HepG2 (cell line): Measurements from ENCODE around the gene CISD3. TPM values are rescaled to one million over a fixed set of nuclear protein-coding genes. Genes with fewer than 3 reads are reported as not detected.

Source experiments
- AFF4 ChIP-seq: sonication (generic); formaldehyde crosslinking; IDR thresholded peaks from 2 replicates; pipeline ENCODE4 v1.4.0; 2020; ENCODE audit warnings: missing genetic modification reagents
- AKAP8 ChIP-seq: sonication (generic); formaldehyde crosslinking; IDR thresholded peaks from 2 replicates; pipeline ENCODE4 v1.5.1; 2020; ENCODE audit warnings: mild to moderate bottlenecking, missing genetic modification reagents
- ARID2 ChIP-seq: sonication (generic); formaldehyde crosslinking; IDR thresholded peaks from 2 replicates; pipeline ENCODE4 v1.8.1; 2022; ENCODE audit warnings: mild to moderate bottlenecking, missing genetic modification reagents, borderline replicate concordance
- FOXK2 ChIP-seq: fragments of 450-650 bp; IDR thresholded peaks from 2 replicates; pipeline ENCODE4 v1.6.1; 2016
- GPN1 ChIP-seq: sonication (generic); formaldehyde crosslinking; IDR thresholded peaks from 2 replicates; pipeline ENCODE4 v1.5.1; 2020; ENCODE audit warnings: missing genetic modification reagents, borderline replicate concordance
- HDAC6 ChIP-seq: fragments of 200-600 bp; sonication (generic); IDR thresholded peaks from 2 replicates; pipeline ENCODE4 v1.7.0; 2017; ENCODE audit warnings: mild to moderate bottlenecking, antibody characterized with exemption, low read length, low read depth
- KLF9 ChIP-seq: IDR thresholded peaks from 2 replicates; pipeline ENCODE4 v1.6.1; 2016; ENCODE audit warnings: low read depth
- MEIS2 ChIP-seq: sonication (generic); formaldehyde crosslinking; IDR thresholded peaks from 2 replicates; pipeline ENCODE4 v1.9.0; 2021; ENCODE audit warnings: mild to moderate bottlenecking, missing genetic modification reagents
- NAIF1 ChIP-seq: sonication (generic); formaldehyde crosslinking; IDR thresholded peaks from 2 replicates; pipeline ENCODE4 v1.5.0; 2020; ENCODE audit warnings: mild to moderate bottlenecking, missing genetic modification reagents, borderline replicate concordance
- ONECUT2 ChIP-seq: sonication (generic); formaldehyde crosslinking; IDR thresholded peaks from 2 replicates; pipeline ENCODE4 v1.4.0; 2020; ENCODE audit warnings: missing genetic modification reagents
- PRPF4 ChIP-seq: fragments of 200-400 bp; formaldehyde crosslinking; IDR thresholded peaks from 2 replicates; pipeline ENCODE4 v1.6.1; 2016; ENCODE audit warnings: low read length, low read depth; ENCODE audit not compliant: poor library complexity, severe bottlenecking
- RFX1 ChIP-seq: fragments of 450-650 bp; IDR thresholded peaks from 2 replicates; pipeline ENCODE4 v1.6.1; 2017
- SALL1 ChIP-seq: sonication (generic); formaldehyde crosslinking; IDR thresholded peaks from 2 replicates; pipeline ENCODE4 v1.8.0; 2022; ENCODE audit warnings: mild to moderate bottlenecking, missing genetic modification reagents
- SKI ChIP-seq: fragments of 450-650 bp; IDR thresholded peaks from one replicate; pipeline ENCODE4 v1.6.1; 2018; ENCODE audit warnings: mild to moderate bottlenecking; ENCODE audit not compliant: partially characterized antibody
- TFDP1 ChIP-seq: IDR thresholded peaks from 2 replicates; pipeline ENCODE4 v1.6.1; 2016; ENCODE audit warnings: missing compliant biosample characterization, missing genetic modification reagents, borderline replicate concordance
- TP53 ChIP-seq: sonication (generic); formaldehyde crosslinking; conservative IDR thresholded peaks from 2 replicates; pipeline ENCODE4 v1.4.0; 2020; ENCODE audit warnings: missing genetic modification reagents
- ZNF205 ChIP-seq: IDR thresholded peaks from 2 replicates; pipeline ENCODE4 v1.6.1; 2018; ENCODE audit warnings: missing biosample characterization, missing genetic modification reagents
- ZNF572 ChIP-seq: sonication (generic); formaldehyde crosslinking; IDR thresholded peaks from 2 replicates; pipeline ENCODE4 v1.5.1; 2020; ENCODE audit warnings: mild to moderate bottlenecking, missing genetic modification reagents
- ZNF709 ChIP-seq: sonication (generic); formaldehyde crosslinking; IDR thresholded peaks from 2 replicates; pipeline ENCODE4 v1.5.0; 2020; ENCODE audit warnings: mild to moderate bottlenecking, missing genetic modification reagents
- ZNF883 ChIP-seq: sonication (generic); formaldehyde crosslinking; IDR thresholded peaks from 2 replicates; pipeline ENCODE4 v1.5.1; 2020; ENCODE audit warnings: mild to moderate bottlenecking, missing genetic modification reagents; ENCODE audit errors: not compliant biosample characterization
- ZSCAN9 ChIP-seq: IDR thresholded peaks from 2 replicates; pipeline ENCODE4 v1.6.1; 2016; ENCODE audit warnings: borderline replicate concordance
- polyA plus RNA-seq, 8 experiments: library from polyadenylated mRNA; depleted of rRNA in 3 of 8; stranded (reverse) in 7 of 8; unstranded in 1 of 8; fragments of >200 nt; fragmentation: Illumina TruSeq in 4 of 8; extraction: Trizol in 4 of 8; gene quantifications; 2 replicates each; pipeline versions ENCODE4 v1.2.1 to v1.2.3, GENCODE V29; 2011 to 2016; ENCODE audit warnings: low read depth in 4 of 8, missing spikeins in 1 of 8, mixed read lengths in 1 of 8; ENCODE audit not compliant: insufficient read depth in 1 of 8
- total RNA-seq, 5 experiments: library from RNA; depleted of rRNA; stranded (reverse); fragments of >200 nt; fragmentation: Illumina TruSeq; extraction: Trizol; gene quantifications; 2 replicates each; pipeline ENCODE4 v1.2.3, GENCODE V29; 2016; ENCODE audit warnings: low read depth in 1 of 5
- TF ChIP-seq, protein P1 (sequence below): sonication (generic); formaldehyde crosslinking; IDR thresholded peaks from 2 replicates; pipeline ENCODE4 v1.4.0; 2020; ENCODE audit warnings: missing genetic modification reagents, borderline replicate concordance

Gene CISD3
- total and polyA plus RNA-seq, 2 of the 13 experiments (the other 11 are each of a cell fraction or from before 2014, with no cell fraction given), result 30.0 to 34.1 TPM

DNA sequence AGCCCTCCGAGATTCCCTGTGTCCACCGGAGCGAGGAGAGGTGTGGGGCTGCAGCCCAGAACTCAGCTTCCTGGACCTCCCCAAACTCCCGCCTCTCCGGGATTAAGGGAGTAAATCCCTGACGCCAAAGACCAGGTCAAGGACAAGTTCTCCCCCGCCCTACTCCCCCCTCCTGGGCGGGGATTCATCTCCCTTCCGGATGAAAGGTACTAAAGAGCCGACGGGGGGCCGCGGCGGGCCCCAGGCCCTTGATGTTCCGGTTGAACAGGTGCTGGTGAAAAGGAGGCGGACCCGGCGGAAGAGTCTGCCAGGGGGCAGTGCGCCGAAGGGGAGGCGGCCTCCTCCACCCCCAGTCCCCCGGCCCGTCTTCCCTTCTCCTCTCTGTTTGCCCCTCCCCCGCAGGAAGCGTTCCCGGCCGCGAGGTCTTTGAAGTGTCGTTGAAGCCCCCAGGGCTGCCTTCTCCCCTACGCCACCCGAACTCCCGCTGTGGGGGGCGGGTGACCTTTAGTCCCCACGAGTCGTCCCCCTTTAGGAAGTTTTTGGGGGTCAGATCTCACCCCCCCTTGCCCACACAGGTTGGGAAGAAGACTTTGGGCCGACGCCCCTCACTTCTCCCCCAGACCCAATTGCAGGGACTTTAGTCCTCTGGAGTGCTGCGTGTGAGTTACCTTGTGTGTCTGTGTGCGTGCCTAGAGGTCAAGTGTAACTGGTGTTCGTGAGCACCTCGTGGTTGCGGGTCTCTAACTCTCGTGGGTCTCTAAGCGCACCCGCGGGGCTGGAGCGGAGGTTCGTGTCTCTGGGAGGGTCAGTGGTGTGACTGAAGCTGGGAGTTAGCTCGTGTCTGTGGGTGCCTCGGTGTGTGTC is 26.2 kb upstream of the CISD3 start (continued):
- peak; percentile 94 for TF ChIP-seq SALL1 (CRISPR knock-in tag)
- peak; percentile 89; the same call in 1 of the 2 replicates for TF ChIP-seq KLF9
- TF ChIP-seq, protein P1, sequence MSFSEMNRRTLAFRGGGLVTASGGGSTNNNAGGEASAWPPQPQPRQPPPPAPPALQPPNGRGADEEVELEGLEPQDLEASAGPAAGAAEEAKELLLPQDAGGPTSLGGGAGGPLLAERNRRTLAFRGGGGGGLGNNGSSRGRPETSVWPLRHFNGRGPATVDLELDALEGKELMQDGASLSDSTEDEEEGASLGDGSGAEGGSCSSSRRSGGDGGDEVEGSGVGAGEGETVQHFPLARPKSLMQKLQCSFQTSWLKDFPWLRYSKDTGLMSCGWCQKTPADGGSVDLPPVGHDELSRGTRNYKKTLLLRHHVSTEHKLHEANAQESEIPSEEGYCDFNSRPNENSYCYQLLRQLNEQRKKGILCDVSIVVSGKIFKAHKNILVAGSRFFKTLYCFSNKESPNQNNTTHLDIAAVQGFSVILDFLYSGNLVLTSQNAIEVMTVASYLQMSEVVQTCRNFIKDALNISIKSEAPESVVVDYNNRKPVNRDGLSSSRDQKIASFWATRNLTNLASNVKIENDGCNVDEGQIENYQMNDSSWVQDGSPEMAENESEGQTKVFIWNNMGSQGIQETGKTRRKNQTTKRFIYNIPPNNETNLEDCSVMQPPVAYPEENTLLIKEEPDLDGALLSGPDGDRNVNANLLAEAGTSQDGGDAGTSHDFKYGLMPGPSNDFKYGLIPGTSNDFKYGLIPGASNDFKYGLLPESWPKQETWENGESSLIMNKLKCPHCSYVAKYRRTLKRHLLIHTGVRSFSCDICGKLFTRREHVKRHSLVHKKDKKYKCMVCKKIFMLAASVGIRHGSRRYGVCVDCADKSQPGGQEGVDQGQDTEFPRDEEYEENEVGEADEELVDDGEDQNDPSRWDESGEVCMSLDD (CRISPR knock-in tag), result peak; percentile 98
- TF ChIP-seq GPN1 (CRISPR knock-in tag), result no peak
- peak; percentile 61 for TF ChIP-seq PRPF4
- peak; percentile 79; the same call in 1 of the 2 replicates for TF ChIP-seq ARID2 (CRISPR knock-in tag)
- no peak for TF ChIP-seq HDAC6
- TF ChIP-seq ZNF709, result no peak; the same call in 1 of the 2 replicates
- TF ChIP-seq ZNF883 (CRISPR knock-in tag), result no peak
- no peak for TF ChIP-seq RFX1
- TF ChIP-seq MEIS2 (CRISPR knock-in tag), result peak; percentile 98
- no peak; the same call in none of the 2 replicates for TF ChIP-seq AFF4 (CRISPR knock-in tag)
- TF ChIP-seq ZSCAN9 (CRISPR knock-in tag), result peak; percentile 98
- TF ChIP-seq FOXK2, result no peak
- peak; percentile 94; the same call in 1 of the 2 replicates for TF ChIP-seq AKAP8 (CRISPR knock-in tag)
- peak; percentile 80; the same call in 1 of the 2 replicates for TF ChIP-seq TFDP1
- 0 out of 2 replicates have a peak, but pooled peaks have one; percentile 30 for TF ChIP-seq TP53 (CRISPR knock-in tag)
- TF ChIP-seq ZNF572 (CRISPR knock-in tag), result no peak; the same call in 1 of the 2 replicates
- peak; percentile 77 for TF ChIP-seq NAIF1 (CRISPR knock-in tag)
- TF ChIP-seq SKI, result peak; percentile 99
- peak; percentile 96 for TF ChIP-seq ZNF205 (CRISPR knock-in tag)
- TF ChIP-seq ONECUT2, result peak; percentile 41; the same call in 1 of the 2 replicates
